ENCODE results near the gene PLEKHG4.
A peak's percentile ranks its signal among the peaks of the same experiment; 100 is the strongest.

The PLEKHG4 gene

DNA sequence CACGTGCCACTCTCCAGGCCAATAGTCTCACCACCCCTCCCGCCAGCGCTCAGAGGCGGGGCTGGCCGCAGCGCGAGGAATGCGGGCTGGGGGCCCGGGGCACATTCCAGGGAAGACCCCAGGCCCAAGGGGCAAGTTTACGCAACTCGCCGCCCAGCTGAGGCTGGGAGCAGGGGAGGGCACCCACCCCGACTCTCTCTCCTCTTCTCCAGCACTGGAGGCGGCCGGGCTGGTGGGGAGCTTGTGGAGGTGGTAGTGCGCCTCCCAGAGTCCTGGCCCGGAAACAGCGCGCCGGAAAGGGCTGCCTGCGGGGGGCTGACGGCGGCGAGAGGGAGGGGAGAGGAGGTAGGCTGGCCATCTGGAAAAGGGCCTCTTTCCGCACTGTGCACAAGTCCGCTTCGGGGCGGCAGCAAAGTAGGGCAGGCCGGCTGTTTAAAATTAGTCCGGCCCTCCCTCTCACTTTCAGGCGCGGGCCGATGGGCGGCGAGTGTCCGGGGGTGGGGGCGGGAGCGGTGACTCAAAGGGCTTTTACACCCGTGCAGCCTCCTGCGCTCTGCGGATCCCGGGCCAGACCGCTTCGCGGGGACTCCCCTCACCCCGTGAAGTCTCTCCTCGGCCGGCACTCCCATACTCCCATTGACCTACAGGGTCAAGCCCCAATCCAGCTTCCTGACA, 33.1 kb upstream of the PLEKHG4 start:
- DNase-seq (ENCODE audit: low read depth) = peak; percentile 64

DNA sequence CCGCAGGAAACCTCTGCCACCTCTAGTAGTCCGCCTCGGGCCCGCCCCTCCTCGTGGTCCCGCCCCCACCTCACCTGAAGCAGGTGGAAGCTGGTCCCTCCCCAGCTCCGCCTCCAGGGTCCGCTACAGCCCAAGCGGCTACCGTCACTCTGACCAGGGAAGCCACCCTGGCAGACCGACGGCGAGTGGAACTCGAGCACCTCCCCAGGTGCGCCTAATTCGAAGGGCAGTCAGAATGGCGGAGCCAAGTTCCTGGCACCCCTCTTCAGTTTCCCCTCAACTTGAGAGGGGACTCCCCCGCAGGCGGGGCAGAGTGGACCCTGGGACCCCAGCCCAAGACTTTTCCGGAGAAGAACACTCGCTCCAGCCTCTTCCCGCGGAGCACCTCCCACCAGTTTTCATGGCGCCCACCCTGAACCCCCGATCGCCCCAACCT, 32.6 kb upstream of the PLEKHG4 start:
- no peak for DNase-seq (ENCODE audit: low read depth)

DNA sequence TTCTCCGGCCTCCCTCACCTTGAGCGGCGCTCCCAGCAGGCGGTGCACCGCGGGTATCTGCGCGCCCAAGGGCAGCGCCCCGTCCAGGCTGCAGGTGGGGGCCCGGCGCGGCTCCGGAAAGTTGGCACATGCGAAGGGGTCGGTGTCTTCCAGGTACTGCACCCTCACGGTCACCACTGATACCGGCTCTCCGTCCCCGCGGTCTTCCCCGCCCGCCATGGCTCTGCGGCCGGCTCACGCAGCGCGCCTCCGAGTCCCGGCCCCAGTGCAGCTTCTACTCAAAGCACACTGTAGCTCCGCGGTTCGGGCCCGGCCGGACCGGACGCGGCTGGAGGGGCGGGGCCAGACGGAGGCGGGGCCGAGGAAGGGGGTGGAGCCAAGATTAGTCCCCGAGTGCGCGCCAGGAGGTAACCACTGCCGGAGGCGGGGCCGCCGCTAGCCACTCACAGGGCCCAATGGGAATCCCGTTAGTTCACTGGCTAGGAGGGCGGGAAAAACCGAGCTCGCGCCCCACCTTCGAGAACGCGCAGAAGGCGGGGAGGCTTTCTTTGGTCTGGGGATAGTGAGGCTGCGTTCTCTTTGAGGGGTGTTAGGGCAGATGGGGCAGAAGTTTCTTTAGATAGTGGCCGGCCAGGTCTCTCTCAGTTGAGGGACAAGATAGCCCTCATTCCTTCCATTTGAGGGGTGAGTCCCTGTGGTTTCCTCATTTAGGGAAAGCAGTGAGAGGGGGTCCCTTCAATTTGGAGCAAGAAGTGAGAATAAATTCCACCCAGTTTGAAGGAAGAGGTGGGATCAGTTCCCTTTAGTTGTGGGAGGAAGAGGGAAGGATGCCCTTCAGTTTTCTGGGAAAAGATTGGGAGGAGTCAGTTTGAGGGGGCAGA, 31.9 kb upstream of the PLEKHG4 start, which contains the start of gene FHOD1:
TSS of gene FHOD1 (minus strand) at position 290 of the 881 bp plus-strand sequence. CDS start at position 219, 71 bp downstream.
- peak; percentile 90 for DNase-seq (ENCODE audit: low read depth)

DNA sequence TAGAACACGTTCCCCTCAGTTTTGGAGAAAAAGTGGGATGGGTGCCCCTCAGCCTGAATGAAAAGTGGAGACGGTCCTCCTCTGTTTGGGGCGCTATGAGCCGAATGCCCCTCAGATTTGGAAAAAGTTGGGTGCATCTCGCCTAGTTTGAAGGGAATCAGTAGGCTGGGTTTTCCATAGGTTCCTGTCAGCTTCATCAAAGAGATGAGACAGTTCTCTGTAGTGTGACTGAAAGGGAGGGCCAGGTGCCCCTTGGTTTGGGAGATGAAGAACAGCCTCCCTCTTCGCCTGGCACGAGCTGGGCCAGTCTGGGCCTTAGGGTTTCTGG, 31.3 kb upstream of the PLEKHG4 start:
- no peak for DNase-seq (ENCODE audit: low read depth)

DNA sequence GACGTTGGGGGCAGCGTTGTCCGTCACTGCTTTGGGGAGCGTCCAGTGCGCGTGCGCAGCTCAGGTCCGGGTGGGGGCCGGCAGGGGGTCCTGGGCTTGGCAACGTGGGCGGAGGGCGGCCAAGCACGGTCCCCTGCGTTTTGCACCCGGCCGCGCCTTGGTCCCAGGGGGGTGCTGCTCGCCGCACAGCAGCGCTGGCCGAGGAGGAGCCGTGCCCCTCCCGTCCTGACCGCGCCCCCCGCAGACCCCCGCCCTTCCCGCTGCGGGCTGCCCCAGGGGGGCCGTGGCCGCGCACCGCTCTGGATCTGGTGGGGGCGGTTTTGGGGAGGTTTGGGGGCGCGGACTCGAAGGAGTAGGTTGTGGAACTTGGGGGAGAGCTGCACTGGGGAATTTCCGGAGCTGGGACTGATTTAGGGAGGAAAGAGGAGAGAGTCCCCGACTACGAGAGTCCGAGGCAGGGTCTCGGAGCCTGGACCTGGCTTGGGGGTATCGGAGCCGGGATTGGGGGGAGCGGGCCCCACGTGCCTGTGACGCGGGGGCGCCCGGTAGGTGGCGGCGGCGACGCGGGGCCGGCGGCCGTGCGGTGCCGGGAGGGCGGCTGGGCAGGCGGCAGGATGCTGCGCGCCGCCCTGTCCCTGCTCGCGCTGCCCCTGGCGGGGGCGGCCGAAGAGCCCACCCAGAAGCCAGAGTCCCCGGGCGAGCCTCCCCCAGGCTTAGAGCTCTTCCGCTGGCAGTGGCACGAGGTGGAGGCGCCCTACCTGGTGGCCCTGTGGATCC, 30.7 kb upstream of the PLEKHG4 start, which contains the start of gene SLC9A5:
TSS of gene SLC9A5 (plus strand) at position 579 of the 777 bp plus-strand sequence. CDS start at position 615, 36 bp downstream.
- no peak for DNase-seq (ENCODE audit: low read depth)

DNA sequence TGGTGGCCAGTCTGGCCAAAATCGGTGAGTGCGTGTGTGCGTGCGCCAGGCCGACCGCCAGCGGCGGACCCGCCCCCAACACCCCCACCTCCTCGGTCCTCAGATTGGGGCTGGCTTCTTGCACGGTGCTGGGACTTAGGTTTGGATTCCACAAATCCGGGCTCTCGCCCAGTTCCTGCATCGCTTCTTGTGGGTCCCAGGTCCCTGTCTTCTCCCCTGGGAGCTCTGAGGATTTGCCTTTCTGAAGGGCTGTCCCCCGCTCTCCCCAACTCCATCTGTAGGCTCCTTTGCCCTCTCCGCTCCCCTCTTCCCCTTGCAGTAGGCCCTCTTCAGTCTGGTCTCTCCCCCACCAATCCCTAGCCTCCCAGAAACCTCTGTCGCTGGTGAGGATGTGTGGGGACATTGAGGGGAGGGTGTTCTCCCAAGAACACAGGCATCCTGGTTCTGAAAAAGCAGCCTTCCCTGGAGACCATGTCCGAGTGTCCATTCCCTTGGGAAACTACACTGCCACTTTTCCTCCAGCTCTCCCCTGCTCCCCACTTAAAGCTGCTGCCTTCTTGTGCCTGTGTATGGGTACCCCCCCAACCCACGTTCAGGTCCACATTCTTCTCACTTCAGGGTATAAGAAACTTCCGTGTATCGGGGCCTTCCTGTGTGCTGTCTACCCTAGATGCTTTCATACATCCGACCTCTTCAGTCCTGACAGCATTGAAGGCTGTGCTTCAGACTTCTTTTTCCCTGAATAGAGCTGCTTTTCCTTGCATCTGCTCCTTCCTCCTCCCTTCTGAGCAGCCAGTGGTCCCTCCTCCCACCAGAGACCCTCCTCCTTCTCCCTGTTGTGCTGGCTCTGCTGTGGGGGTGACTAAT, 29.9 kb upstream of the PLEKHG4 start:
- DNase-seq (ENCODE audit: low read depth) = no peak

- no peak for DNase-seq (ENCODE audit: low read depth)
Observed at GRCh38 chr16:67250045-67250327, 29.3 kb upstream of the PLEKHG4 start.

GRCh38 chr16:67252609-67253497, 26.5 kb upstream of the PLEKHG4 start:
- DNase-seq (ENCODE audit: low read depth) = no peak

DNA sequence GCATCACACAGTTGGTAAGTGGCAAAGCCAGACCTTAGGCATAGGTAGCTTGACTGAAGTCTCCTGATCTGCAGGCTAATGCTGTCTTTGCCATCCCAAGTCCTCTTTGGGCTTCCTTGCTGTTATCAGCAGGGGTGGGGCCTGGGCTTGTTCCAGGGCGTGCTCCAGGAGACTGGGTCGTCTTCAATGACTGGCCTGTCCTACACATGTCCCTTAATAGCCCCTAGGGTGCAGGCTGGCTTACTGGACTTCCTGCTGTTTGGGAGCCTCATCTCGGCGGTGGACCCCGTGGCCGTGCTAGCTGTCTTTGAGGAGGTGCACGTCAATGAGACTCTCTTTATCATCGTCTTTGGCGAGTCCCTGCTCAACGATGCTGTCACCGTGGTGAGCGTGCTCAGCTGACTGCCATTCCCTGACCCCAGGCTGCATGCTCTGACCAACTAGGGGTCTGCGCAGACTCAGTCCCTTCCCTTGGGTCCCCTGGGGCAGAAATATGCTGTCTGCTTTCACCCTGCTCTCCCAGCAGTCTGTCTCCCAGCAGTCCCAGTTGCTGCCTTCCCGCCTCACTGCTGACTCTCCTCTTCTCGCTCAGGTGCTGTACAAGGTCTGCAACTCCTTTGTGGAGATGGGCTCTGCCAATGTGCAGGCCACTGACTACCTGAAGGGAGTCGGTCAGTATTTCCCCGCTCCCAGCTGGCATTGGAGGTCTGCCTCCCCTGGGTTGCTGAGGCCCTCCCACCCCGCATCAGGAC, 24.4 kb upstream of the PLEKHG4 start:
- no peak for DNase-seq (ENCODE audit: low read depth)

DNA sequence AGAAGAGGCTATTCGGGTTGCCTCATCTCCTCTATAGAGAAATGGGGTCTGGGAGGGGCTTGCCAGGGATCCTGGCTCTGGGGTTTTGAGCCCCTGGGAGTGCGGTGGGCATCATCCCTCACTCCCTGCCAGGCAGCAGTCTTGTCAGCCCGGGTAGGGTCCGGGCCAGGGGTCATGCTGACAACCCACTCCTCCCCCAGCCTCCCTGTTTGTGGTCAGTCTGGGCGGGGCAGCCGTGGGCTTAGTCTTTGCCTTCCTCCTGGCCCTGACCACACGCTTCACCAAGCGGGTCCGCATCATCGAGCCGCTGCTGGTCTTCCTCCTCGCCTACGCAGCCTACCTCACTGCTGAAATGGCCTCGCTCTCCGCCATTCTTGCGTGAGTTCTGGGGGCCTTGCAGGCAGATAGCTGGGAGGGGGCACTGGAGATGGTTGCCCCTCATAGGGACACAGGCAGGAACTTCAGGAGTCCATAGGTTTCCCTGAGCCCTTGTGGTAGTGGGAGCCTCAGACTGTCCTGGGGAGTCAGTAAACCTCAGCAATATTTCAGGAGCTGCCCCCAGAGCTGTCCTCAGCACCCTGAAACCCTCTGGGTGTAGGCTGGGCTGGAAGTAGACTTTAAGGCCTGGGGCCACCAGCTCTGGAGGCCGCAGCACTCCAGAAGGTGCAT, 23.6 kb upstream of the PLEKHG4 start:
- no peak for DNase-seq (ENCODE audit: low read depth)

DNA sequence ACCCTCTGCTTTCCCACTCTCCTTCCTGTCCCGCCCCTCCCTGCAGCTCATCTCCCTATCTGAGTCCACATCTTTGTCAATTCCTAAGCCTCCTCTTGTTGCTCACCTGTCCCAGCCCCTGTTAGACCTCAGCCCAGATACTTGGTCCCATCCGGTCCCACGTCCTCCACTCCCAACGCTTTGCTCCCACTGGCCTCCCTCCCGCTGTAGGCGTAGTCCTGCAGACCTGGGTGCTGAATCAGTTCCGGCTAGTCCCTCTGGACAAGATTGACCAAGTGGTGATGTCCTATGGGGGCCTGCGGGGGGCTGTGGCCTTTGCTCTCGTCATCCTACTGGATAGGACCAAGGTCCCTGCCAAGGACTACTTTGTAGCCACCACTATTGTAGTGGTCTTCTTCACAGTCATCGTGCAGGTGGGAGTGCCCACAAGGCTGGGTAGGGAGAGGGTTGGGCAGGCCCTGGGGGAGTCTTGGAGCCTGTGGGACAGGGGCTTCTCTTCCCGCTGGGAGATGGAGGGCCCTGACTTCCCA, 22.6 kb upstream of the PLEKHG4 start:
- no peak for DNase-seq (ENCODE audit: low read depth)

- no peak for DNase-seq (ENCODE audit: low read depth)
Observed at GRCh38 chr16:67257486-67258160, 21.7 kb upstream of the PLEKHG4 start.

DNA sequence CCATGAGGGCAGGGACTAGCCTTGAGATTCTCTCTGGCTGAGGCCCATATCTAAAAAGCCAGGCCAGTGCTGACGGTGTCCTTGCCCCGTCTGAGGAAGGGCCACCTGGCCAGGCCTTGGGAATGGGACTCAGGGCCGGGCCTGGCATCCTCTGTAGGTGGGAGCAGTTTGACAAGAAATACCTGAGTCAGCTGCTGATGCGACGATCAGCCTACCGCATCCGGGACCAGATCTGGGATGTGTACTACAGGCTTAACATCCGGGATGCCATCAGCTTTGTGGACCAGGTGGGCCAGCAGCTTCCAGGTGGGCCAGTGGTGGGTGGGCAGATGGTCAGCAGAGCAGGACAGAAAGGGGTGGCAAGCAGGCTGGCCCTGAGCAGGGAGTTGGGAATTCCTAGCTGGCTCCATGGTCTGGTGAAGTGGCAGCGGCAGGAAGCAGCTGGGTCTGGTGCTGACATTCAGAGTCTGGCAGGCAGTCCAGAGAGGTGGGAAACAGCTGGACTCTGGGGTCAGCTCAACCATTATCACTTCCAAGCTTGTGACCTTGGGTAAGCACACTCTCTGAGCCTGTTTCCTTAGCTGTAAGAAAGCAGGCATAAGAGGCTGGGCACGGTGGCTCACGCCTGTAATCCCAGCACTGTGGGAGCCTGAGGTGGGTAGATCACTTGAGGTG, 21.0 kb upstream of the PLEKHG4 start:
- DNase-seq (ENCODE audit: low read depth) = no peak

- DNase-seq (ENCODE audit: low read depth) = no peak
Observed at GRCh38 chr16:67259705-67260104, 19.6 kb upstream of the PLEKHG4 start.

GRCh38 chr16:67260426-67261063, 18.8 kb upstream of the PLEKHG4 start:
- DNase-seq (ENCODE audit: low read depth) = no peak

- DNase-seq (ENCODE audit: low read depth) = no peak
Observed at GRCh38 chr16:67263201-67263600, 16.1 kb upstream of the PLEKHG4 start.

DNA sequence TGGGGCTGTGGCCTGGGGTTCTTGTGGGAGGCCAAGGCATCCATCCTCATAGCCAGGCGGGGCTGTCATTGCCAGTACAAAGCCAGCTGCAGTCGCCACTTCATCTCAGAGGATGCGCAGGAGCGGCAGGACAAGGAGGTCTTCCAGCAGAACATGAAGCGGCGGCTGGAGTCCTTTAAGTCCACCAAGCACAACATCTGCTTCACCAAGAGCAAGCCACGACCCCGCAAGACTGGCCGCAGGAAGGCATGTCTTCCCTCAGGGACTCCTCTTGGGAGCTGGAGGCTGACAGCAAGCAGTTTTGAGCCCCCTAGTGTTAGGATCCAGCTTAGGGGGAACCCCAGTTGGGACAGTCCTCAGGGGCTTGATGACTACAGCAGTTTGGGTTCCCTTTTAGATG, 15.1 kb upstream of the PLEKHG4 start:
- no peak for DNase-seq (ENCODE audit: low read depth)

All from HS-27A (cell line).